ENCODE data around the gene ATXN7. TPM values are rescaled to one million over a fixed set of nuclear protein-coding genes. Genes with fewer than 3 reads are reported as not detected.

Gene ATXN7
- total and polyA plus RNA-seq, 5 donors from 2014 or later = 20.0 to 249 (median 25.3) TPM

DNA sequence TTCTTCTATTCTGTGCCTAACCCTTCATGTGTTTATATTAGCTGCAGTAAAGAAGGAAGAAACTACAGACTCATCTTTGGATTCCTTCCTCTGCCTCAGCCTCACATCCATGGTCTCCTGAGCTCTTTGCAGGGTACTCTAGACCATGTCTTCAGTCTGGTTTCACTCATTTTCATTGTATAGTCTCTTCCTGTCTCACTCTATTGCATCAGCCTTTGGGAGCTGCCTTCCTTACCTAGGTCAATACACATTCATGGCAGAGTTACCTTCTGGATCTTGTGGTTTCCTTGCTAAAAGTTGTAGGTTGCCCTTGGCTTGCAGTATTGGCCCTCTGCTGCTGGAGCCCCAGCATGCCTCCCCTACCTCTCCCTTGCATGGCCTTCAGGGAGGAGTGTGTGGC is 80.0 kb downstream of the ATXN7 start:
- H3K27ac Mint-ChIP-seq = peak overlapping the region in 1 of 3 donors; percentile 39
- no peaks in the 10 kb centered on the region for H3K9me3 Mint-ChIP-seq
- peaks cover 12% of the 10 kb centered on the region for H3K36me3 Mint-ChIP-seq
- no peaks in the 10 kb centered on the region for H3K27me3 ChIP-seq (ENCODE audit: control insufficient read depth, insufficient read depth, low read length)
- peaks cover 11 to 65% (median 52%) of the 10 kb centered on the region in 4 donors for H3K4me1 Mint-ChIP-seq
- no peaks in the 10 kb centered on the region for H3K27me3 Mint-ChIP-seq
- H3K27ac ChIP-seq (ENCODE audit: insufficient read depth, low read length, poor library complexity, severe bottlenecking) = no peak overlapping the region
- peaks cover 5% of the 10 kb centered on the region for H3K36me3 ChIP-seq (ENCODE audit: control insufficient read depth, insufficient read depth, low read length)
- H3K4me3 Mint-ChIP-seq = no peak overlapping the region
- no peaks in the 10 kb centered on the region for H3K9me3 ChIP-seq (ENCODE audit: control insufficient read depth in 2 of 2, low read length in 2 of 2)
- ATAC-seq (ENCODE audit: low read depth in 2 of 2) (no peak), DNase-seq (no peak)
- no peak overlapping the region for H3K4me3 ChIP-seq (ENCODE audit: low read depth, low read length)
- H3K4me1 ChIP-seq (ENCODE audit: control insufficient read depth, insufficient read depth, low read length, poor library complexity, severe bottlenecking) = no peaks in the 10 kb centered on the region

DNA sequence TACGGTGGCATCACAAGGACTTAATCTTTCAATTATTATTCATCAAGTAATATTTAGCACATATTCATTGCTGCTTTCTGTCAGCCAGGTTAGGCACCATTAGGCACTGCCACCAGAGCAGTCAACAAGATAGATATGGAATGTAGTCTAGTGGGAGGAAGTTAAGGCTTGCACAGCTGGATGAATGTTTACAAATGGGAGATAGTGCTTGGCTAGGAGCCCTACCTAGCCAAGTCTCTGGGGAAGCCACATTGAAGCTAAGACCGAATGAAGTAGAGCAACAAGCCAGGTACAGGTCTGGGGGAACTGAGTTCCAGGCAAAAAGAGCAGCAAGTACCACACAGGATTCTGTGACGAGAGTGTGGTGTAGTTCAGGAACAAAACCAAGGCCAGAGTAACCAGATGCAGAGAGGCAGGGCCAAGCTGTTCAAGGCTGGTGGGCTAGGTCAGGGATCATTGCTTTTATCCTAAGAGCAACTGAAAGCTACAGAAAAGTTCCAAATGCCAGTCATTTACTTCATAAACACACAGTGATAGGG is 82.0 kb downstream of the ATXN7 start:
- Histone ChIP-seq H3K4me1 (ENCODE audit: control insufficient read depth, insufficient read depth, low read length, poor library complexity, severe bottlenecking) (peaks cover 5% of the 10 kb centered on the region), H3K4me3 (ENCODE audit: low read depth, low read length) (no peak overlapping the region), H3K27ac (ENCODE audit: insufficient read depth, low read length, poor library complexity, severe bottlenecking) (no peak overlapping the region), H3K27me3 (ENCODE audit: control insufficient read depth, insufficient read depth, low read length) (no peaks in the 10 kb centered on the region), H3K9me3 (ENCODE audit: control insufficient read depth in 2 of 2, low read length in 2 of 2) (no peaks in the 10 kb centered on the region), H3K36me3 (ENCODE audit: control insufficient read depth, insufficient read depth, low read length) (peaks cover 5% of the 10 kb centered on the region)
- no peak overlapping the region for H3K4me3 Mint-ChIP-seq
- peak overlapping the region; percentile 43 to 78 (median 73) for H3K27ac Mint-ChIP-seq
- DNase-seq (no peak), ATAC-seq (ENCODE audit: low read depth in 2 of 2) (no peak)
- no peaks in the 10 kb centered on the region for H3K9me3 Mint-ChIP-seq
- H3K4me1 Mint-ChIP-seq = peaks cover 11 to 68% (median 52%) of the 10 kb centered on the region in 4 donors
- H3K27me3 Mint-ChIP-seq = no peaks in the 10 kb centered on the region
- peaks cover 12% of the 10 kb centered on the region for H3K36me3 Mint-ChIP-seq

DNA sequence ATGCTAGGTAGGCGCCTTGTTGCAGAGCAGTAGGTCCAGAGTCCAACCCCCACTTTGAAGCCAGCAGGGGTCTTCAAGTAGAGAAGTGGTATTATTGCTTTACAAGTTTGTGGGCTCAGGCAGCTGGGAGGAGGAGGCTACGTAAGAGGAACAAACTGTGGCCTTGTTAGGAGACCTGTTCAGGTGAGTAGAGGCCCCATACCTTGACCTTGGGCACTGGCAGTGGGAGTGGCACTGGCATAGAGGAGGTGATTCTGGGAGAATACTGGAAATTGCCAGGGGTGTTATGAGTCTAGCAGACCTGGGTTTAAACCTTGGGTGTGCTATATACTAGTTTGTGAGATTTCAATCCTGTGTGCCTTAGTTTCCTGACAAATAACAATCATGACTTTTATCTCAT is 83.1 kb downstream of the ATXN7 start:
- DNase-seq (no peak), ATAC-seq (ENCODE audit: low read depth in 2 of 2) (no peak)
- Mint-ChIP-seq H3K27ac (peak overlapping the region; percentile 5 to 62 (median 60)), H3K27me3 (no peaks in the 10 kb centered on the region), H3K4me1 (peaks cover 16 to 78% (median 60%) of the 10 kb centered on the region in 4 donors), H3K4me3 (no peak overlapping the region), H3K9me3 (no peaks in the 10 kb centered on the region), H3K36me3 (peaks cover 12% of the 10 kb centered on the region)
- Histone ChIP-seq H3K27me3 (ENCODE audit: control insufficient read depth, insufficient read depth, low read length) (no peaks in the 10 kb centered on the region), H3K4me1 (ENCODE audit: control insufficient read depth, insufficient read depth, low read length, poor library complexity, severe bottlenecking) (peaks cover 15% of the 10 kb centered on the region), H3K36me3 (ENCODE audit: control insufficient read depth, insufficient read depth, low read length) (peaks cover 5% of the 10 kb centered on the region), H3K4me3 (ENCODE audit: low read depth, low read length) (no peak overlapping the region), H3K9me3 (ENCODE audit: control insufficient read depth in 2 of 2, low read length in 2 of 2) (no peaks in the 10 kb centered on the region), H3K27ac (ENCODE audit: insufficient read depth, low read length, poor library complexity, severe bottlenecking) (no peak overlapping the region)

DNA sequence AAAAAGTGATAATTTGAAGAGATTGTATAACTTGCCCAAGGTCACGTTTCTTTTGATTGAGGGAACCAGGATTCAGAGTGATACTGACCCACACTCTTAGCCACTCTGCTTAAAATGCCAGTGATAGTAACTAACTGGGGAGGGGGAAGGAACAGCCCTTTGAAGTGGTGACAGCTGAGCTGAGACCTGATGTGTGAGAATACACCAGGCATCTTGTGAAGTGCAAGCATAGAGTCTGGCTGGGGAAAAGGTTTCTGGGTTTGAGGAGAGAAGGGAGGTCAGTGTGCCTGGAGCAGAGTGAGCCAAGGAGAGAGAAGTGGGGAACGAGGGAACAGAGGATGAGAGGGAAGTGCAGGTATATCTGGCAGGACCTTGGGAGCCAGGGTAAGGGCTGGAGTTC is 83.9 kb downstream of the ATXN7 start:
- peaks cover 5% of the 10 kb centered on the region for H3K36me3 ChIP-seq (ENCODE audit: control insufficient read depth, insufficient read depth, low read length)
- H3K27me3 Mint-ChIP-seq = no peaks in the 10 kb centered on the region
- H3K36me3 Mint-ChIP-seq = peaks cover 12% of the 10 kb centered on the region
- ATAC-seq (ENCODE audit: low read depth in 2 of 2) (no peak), DNase-seq (no peak)
- H3K4me3 ChIP-seq (ENCODE audit: low read depth, low read length) = no peak overlapping the region
- H3K9me3 ChIP-seq (ENCODE audit: control insufficient read depth in 2 of 2, low read length in 2 of 2) = no peaks in the 10 kb centered on the region
- H3K9me3 Mint-ChIP-seq = no peaks in the 10 kb centered on the region
- H3K4me3 Mint-ChIP-seq = no peak overlapping the region
- H3K27me3 ChIP-seq (ENCODE audit: control insufficient read depth, insufficient read depth, low read length) = no peaks in the 10 kb centered on the region
- H3K27ac ChIP-seq (ENCODE audit: insufficient read depth, low read length, poor library complexity, severe bottlenecking) = no peak overlapping the region
- peak overlapping the region; percentile 60 to 65 (median 62) for H3K27ac Mint-ChIP-seq
- H3K4me1 Mint-ChIP-seq = peaks cover 16 to 77% (median 62%) of the 10 kb centered on the region in 4 donors
- peaks cover 24% of the 10 kb centered on the region for H3K4me1 ChIP-seq (ENCODE audit: control insufficient read depth, insufficient read depth, low read length, poor library complexity, severe bottlenecking)

DNA sequence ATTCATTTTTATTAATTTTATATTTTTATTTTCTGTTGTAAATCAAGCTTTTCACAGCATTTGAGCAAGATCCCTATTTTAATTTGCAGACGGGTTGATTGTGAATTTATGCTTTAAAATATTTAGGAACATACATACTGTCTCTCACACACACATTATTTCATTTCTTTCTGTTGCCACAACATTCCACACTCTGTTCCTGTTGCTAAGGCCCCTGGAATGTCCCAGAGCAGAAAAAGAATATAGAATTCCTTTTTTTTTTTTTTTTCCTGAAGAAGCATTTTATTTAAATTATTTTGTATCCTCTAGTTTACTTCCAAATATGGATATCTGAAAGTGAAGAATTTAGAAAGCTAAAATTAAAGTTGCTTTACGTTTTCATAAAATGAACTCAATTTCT is 85.3 kb downstream of the ATXN7 start:
- Mint-ChIP-seq H3K4me3 (no peak overlapping the region), H3K4me1 (peaks cover 22 to 66% (median 57%) of the 10 kb centered on the region in 4 donors), H3K36me3 (peaks cover 12% of the 10 kb centered on the region), H3K27ac (peak overlapping the region in 1 of 3 donors; percentile 50), H3K9me3 (no peaks in the 10 kb centered on the region), H3K27me3 (no peaks in the 10 kb centered on the region)
- Histone ChIP-seq H3K4me1 (ENCODE audit: control insufficient read depth, insufficient read depth, low read length, poor library complexity, severe bottlenecking) (peaks cover 24% of the 10 kb centered on the region), H3K27ac (ENCODE audit: insufficient read depth, low read length, poor library complexity, severe bottlenecking) (no peak overlapping the region), H3K27me3 (ENCODE audit: control insufficient read depth, insufficient read depth, low read length) (no peaks in the 10 kb centered on the region), H3K9me3 (ENCODE audit: control insufficient read depth in 2 of 2, low read length in 2 of 2) (no peaks in the 10 kb centered on the region), H3K4me3 (ENCODE audit: low read depth, low read length) (no peak overlapping the region), H3K36me3 (ENCODE audit: control insufficient read depth, insufficient read depth, low read length) (peaks cover 10% of the 10 kb centered on the region)
- ATAC-seq (ENCODE audit: low read depth in 2 of 2) (no peak), DNase-seq (no peak)

DNA sequence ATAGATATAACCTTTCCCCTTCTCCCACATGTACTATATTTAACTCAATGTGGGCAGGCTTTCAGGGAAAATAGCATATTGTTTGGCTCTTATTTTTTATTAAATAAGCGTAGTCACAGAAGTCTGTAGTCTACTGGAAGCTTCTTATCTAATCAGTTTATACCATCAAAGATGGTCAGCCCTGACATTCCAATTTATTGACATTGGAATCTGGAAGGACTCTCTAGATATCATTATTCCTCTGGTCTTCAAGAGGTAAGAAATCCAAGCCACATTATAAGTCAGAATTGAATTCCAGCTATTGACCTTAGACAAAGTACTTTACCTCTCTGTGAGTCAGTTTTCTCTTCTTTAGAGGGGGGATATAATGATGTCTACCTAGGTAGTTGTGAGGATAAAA is 87.0 kb downstream of the ATXN7 start:
- peaks cover 19% of the 10 kb centered on the region for H3K36me3 Mint-ChIP-seq
- DNase-seq (no peak), ATAC-seq (ENCODE audit: low read depth in 2 of 2) (no peak)
- no peaks in the 10 kb centered on the region for H3K9me3 Mint-ChIP-seq
- Histone ChIP-seq H3K4me3 (ENCODE audit: low read depth, low read length) (peak overlapping the region; percentile 77), H3K36me3 (ENCODE audit: control insufficient read depth, insufficient read depth, low read length) (peaks cover 14% of the 10 kb centered on the region), H3K27me3 (ENCODE audit: control insufficient read depth, insufficient read depth, low read length) (no peaks in the 10 kb centered on the region), H3K4me1 (ENCODE audit: control insufficient read depth, insufficient read depth, low read length, poor library complexity, severe bottlenecking) (peaks cover 24% of the 10 kb centered on the region), H3K9me3 (ENCODE audit: control insufficient read depth in 2 of 2, low read length in 2 of 2) (no peaks in the 10 kb centered on the region), H3K27ac (ENCODE audit: insufficient read depth, low read length, poor library complexity, severe bottlenecking) (no peak overlapping the region)
- no peaks in the 10 kb centered on the region for H3K27me3 Mint-ChIP-seq
- H3K4me3 Mint-ChIP-seq = peak overlapping the region in 1 of 4 donors; percentile 9
- peak overlapping the region in 2 of 3 donors; percentile 10 to 94 for H3K27ac Mint-ChIP-seq
- H3K4me1 Mint-ChIP-seq = peaks cover 27 to 67% (median 54%) of the 10 kb centered on the region in 4 donors

DNA sequence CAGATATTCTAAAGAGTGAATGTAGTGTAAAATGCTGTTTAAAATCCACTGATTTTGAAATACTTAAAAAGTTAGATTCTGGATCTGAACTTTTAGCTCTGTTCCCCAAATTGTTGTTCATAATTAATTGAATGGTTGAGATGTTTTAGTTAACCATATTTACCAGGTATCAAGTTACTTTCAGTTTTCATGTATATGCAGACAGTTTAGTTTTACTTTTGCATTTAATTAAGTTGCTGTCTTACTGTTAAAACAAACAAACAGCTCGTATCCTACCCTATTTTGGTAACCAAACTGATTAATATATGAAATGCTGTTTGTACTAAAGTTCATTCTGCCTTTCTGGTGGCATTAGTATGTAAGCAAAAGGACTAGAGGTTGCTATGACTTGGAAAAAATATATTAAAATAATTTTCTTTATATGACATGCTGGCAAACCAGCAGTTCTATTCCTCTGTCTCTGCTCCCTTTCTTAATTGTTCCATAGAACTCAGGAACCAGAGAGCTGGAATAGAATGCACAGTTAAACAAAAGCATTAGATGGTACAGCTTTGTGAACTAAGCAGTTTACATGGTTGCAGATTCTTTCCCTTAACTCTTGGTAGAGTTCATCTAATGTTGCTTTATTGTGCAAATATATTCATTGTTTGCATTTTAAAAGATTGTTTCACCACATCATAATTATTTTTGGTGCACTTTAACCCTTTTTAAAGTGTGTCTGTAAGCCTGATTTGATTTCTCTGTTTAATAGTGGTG is 88.0 kb downstream of the ATXN7 start:
- peak overlapping the region; percentile 9 to 83 (median 63) for H3K4me3 Mint-ChIP-seq

More for the DNA sequence above, 88.0 kb downstream of the ATXN7 start:
- Histone ChIP-seq H3K4me3 (ENCODE audit: low read depth, low read length) (peak overlapping the region; percentile 77), H3K4me1 (ENCODE audit: control insufficient read depth, insufficient read depth, low read length, poor library complexity, severe bottlenecking) (peaks cover 24% of the 10 kb centered on the region), H3K36me3 (ENCODE audit: control insufficient read depth, insufficient read depth, low read length) (peaks cover 17% of the 10 kb centered on the region), H3K9me3 (ENCODE audit: control insufficient read depth in 2 of 2, low read length in 2 of 2) (no peaks in the 10 kb centered on the region), H3K27me3 (ENCODE audit: control insufficient read depth, insufficient read depth, low read length) (no peaks in the 10 kb centered on the region), H3K27ac (ENCODE audit: insufficient read depth, low read length, poor library complexity, severe bottlenecking) (peak overlapping the region; percentile 66)
- Mint-ChIP-seq H3K9me3 (no peaks in the 10 kb centered on the region), H3K4me1 (peaks cover 30 to 61% (median 48%) of the 10 kb centered on the region in 4 donors), H3K36me3 (peaks cover 19% of the 10 kb centered on the region), H3K27ac (peak overlapping the region; percentile 10 to 94 (median 72)), H3K27me3 (no peaks in the 10 kb centered on the region)
- peak in 2 of 3 donors; percentile 19 to 53 for DNase-seq
- ATAC-seq (ENCODE audit: low read depth in 2 of 2) = peak; percentile 40 to 61
